LNCAP (cell line): ENCODE measurements around the gene PROSER2.

Experiments
- TF ChIP-seq, protein P1 (sequence below): fragments of 450-650 bp; IDR thresholded peaks from 2 replicates; pipeline ENCODE4 v1.5.1; 2017; ENCODE audit warnings: mild to moderate bottlenecking

PROSER2 gene

DNA sequence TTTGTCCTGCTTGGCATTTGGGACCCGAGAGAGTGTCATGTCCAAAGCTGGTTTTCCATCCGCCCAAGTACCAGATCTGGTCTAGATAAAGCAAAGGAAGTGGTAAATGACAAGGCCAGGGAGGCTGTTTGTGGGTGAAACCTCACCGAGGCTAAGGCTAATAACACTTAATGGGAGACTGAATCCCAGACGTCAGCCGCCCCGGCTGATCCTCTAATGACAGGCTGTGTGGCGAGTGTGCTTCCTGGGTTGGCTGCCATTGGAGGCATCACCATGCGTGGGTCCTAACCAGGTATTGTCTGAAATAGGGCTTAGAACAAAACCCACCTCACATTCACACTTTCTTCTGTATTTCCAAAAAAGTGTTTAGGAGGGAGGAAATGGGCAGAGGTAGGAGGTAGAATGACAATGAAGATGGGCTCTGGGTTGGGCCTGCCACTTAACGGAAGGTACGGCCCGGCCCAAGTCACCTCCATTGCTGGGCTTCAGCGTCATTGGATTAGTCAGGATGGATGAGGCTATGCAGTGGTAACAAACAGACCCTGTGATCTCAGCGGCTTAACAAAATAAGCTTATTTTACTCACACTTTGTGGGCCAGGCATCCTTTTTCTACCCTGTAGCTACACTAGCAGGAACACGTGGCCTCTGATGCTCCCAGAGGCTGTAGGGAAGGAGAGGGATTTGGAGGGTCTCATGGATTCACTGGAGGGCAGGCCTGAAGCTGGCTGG is 59.7 kb downstream of the PROSER2 start:
- TF ChIP-seq, protein P1, sequence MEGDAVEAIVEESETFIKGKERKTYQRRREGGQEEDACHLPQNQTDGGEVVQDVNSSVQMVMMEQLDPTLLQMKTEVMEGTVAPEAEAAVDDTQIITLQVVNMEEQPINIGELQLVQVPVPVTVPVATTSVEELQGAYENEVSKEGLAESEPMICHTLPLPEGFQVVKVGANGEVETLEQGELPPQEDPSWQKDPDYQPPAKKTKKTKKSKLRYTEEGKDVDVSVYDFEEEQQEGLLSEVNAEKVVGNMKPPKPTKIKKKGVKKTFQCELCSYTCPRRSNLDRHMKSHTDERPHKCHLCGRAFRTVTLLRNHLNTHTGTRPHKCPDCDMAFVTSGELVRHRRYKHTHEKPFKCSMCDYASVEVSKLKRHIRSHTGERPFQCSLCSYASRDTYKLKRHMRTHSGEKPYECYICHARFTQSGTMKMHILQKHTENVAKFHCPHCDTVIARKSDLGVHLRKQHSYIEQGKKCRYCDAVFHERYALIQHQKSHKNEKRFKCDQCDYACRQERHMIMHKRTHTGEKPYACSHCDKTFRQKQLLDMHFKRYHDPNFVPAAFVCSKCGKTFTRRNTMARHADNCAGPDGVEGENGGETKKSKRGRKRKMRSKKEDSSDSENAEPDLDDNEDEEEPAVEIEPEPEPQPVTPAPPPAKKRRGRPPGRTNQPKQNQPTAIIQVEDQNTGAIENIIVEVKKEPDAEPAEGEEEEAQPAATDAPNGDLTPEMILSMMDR: no peak

DNA sequence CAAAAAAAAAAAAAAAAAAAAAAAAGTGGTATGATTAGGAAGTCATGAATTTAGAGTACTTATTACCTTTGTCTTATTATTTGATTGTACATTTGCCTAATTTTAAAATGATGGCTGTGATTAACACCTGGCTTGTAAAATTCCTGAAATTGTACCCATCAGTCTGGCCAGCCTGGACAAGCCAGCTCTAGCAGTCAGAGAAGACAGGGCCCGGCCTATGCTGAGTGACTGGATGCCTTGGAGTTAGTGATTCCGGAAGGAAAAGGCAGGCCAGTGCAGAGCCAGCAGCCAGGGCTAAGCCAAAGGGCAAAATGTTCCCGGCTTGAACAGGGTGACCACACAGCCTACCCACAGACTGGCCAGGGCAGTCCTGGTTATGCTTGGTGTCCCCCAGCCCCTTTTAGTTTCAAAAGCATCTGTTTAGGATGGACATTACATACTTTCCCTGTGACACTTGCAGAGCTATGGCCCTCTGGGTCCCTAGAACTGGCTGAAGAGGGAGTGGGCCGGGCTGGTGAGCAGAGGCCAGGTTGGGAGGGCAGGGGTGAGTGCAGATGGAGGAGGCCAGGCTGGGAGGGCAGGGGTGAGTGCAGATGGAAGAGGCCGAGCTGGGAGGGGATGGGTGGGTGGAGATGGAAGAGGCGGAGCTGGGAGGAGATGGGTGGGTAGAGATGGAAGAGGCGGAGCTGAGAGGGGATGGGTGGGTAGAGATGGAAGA is 61.7 kb downstream of the PROSER2 start:
- TF ChIP-seq, protein P1: no peak

DNA sequence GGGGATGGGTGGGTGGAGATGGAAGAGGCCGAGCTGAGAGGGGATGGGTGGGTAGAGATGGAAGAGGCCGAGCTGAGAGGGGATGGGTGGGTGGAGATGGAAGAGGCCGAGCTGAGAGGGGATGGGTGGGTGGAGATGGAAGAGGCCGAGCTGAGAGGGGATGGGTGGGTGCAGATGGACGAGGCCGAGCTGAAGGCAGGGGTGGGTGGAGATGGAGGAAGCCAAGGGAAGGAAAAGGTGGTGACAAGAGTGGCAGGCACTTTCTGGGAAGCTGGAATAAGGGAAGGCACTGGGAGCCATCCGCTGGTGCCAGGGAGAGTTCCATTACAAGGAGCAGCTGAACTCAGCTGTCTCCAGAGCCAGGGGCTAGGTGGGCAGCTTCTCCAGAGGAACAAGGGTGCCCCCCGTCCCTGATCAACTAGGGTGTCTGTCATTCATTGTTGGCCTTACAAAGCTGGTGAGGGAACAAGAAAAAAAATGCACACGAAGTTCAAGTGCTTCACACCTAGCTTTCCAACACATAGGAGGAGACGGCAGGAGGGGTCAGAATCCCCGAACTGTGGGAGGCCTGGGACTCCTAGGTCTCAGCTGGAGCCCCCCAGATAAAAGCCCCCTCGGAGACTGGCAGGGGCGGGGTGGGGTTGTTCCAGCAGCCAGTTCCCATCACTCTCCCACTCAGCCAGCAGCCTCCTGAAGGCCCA is 62.4 kb downstream of the PROSER2 start:
- TF ChIP-seq, protein P1: no peak

DNA sequence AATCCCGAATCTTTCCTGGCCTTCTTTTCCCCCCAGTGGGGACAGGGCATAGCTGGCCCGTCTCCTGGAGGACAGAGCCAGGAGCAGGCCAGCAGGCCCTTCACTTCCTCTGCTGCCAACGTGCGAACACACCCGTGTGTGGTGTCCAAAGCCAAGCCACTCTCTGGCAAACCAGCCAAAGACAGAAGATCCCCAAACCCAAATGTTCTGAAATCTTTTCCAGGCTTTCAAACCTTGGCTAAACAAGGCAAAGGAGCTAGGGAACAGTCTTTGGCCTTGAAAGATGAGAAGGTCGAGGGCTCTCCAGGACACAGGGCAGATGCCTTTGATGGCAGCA is 63.0 kb downstream of the PROSER2 start:
- TF ChIP-seq, protein P1: no peak

DNA sequence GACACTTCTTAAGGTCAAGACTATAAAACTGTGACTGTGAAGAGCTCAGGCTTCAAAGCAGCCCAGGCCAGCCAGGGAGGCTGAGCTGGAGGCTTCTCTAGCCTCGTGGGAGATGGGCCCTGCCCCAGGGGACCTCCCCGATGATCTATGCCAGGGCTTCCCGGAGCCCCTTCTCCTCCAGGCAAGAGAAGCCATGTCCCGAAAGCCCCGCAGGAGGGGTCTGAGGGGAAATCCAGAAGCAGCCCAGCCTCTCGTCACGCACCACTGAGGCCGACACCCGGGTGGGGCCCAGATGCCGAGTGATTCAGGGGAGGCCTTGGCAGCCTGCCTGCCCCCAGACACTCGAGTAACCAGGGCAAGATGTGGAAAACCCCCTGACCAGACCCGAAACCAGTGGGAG is 63.7 kb downstream of the PROSER2 start:
- TF ChIP-seq, protein P1: no peak

DNA sequence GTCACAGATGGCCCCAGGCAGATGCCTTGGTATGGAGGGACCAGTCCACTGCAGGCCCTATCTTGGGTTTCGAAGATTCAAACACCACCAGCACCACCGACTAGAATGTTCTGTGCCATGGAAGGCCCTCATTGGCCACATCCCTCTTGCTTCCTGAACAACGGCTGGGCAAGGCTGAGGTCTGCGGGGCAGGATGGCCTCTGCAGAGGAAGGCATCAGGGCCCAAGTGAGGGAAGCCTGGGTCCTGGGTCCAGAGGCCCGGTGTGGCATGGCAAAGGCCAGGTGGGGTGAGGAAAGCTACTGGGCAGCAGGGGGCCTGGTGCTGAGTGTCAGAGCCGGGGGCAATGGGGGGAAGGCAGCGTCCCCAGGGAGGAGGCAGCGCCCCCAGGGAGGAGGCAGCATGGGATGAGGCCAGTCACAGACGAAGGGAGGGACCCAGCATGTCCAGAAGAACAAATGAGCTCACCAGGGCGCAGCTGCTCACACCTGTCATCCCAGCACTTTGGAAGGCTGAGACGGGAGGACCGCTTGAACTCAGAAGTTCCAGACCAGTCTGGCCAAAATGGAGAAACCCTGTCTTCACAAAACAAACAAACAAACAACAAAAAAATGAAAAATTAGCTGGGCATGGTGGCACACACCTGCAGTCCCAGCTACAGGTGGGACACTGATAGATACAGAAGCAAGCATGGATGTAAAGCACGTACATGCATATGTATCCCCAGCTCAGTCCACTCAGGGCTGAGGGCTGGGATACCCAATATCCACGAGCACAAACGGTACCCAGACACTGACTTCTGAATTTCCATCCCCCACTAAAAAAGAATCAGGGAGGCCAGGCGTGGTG is 64.4 kb downstream of the PROSER2 start:
- TF ChIP-seq, protein P1: no peak
